HG03095 (cell line): ENCODE results near the gene CTXN2.

ENCODE experiments used
- ATAC-seq: cut with Tn5 transposase; IDR thresholded peaks from one replicate; pipeline ENCODE4 v1.9.1; 2021; ENCODE audit warnings: moderate library complexity; ENCODE audit not compliant: unreplicated experiment

The CTXN2 gene

DNA sequence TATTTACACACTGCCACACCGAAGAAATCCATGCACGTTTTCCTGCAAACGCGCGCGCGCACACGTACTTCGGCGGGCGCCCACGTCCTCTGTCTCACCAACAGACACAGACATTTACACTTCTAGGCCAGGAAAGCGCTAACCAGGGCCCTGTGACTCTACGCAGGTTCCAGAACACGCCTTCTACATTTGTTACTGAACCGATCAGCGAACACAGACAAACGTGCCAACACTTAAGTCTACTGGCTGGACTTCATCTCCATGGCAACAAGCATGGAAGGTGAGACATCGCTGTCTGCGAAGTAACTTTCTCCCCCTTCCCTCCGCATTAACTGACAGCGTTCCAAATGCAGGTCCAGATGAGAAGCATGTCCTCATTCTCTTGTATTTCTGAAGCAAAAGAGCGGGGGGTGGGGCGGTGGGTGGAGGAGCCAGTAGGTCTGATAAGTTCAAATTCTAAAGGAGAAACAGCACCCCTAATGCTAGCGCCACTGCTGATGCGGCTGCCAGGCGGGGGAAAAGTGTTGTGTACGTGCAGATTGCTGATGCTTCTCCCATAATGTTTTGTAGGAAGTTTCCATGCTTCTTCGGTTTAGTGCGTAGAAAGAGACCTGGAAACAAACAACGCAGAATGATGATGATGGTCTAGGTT is at the start of gene CTXN2:
Gene CTXN2 (plus strand): TSS at position 92 of the 652 bp plus-strand sequence. CDS start 9,636 bp downstream, outside the sequence.
- no peak for ATAC-seq

DNA sequence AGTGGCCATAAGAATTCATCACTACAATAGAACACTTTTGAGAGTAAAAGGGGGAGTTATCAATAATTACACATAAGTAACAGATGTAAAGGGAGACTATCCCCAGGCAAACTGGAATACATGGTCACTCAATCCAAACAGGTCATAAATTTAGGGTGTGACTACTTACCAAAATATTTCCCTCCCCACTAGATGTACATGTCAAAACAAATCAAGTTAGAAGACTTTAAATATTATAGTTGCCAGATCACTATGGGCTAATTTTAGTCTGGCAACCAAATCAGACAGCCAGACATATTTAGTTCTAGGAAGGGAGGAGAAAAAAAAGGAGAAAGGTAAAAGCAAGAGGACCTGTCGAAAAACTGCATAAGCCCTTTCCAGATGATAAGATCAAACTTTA is 47.6 kb upstream of the CTXN2 start:
- no peak for ATAC-seq

DNA sequence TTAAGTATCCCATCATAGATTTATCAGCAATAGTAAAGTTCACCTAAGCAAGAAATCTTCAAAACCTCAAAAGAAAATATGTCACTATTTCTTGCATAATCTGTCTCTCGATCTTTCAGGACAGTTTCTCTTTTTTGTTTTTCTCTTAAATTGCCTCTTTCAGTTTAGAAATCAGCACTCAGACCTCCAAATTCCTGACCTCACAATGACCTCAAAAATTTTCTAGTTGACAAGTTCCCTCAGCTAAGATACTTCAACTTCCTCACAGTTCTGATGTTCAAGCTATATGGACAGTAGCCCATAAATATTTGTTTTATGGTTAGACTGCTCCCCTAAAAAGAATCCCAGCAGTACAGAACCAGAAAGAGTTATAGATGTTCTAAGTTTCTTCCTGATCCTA is 46.6 kb upstream of the CTXN2 start:
- no peak for ATAC-seq

DNA sequence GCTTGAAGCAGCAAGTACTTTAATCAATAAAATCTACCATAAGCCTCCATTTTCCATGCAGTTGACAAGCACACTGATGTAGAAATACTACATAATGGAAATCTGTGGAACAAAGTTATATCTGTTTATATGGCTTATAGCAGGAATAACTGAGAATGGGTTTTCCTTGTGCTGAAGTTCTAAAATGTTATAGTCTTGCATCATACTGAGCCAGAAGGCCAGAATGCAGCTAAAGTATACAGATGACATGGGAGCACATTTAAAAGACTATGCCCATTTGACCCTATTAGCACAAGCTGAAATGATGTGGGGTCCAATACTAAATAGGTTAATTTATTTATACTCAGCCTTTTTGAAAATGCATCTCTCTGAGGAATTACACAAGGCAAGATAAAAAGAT is 45.5 kb upstream of the CTXN2 start:
- ATAC-seq, result no peak

DNA sequence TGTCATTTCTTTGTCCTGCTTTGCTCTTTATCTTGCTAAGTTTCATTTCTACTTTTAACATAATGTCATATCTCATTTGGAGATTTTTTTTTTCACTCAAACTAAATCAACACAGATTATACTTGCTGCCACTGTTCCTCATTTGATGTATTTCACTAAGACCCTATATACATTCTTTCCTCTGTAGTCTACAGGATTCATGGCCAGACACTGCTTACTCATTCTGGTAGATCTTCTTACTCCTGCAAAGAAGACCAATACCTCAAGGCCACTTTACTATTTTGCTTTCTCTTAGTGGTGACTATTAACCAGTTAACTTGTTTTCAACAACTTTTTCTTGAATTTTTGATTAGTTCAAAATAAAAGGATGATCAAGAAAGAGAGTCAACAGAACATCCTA is 44.1 kb upstream of the CTXN2 start:
- ATAC-seq, result no peak

DNA sequence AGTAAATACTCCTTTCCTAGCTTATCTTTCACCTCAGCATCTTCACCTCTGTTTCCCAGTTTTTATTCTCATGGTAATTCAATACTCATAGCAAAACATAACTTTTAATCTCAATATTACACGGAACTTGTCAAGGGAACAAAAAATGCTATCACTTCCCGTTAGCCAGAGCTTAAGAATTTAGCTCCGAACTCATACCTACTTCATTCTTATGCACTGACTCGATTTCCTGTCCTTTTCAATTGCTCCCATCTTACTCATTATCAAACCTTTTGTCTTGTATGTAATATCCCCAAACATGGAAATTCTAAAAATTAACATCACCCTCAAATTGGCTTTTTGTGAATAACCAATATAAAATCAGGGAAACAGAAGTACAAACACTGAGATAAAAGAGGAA is 41.6 kb upstream of the CTXN2 start:
- ATAC-seq, result no peak

DNA sequence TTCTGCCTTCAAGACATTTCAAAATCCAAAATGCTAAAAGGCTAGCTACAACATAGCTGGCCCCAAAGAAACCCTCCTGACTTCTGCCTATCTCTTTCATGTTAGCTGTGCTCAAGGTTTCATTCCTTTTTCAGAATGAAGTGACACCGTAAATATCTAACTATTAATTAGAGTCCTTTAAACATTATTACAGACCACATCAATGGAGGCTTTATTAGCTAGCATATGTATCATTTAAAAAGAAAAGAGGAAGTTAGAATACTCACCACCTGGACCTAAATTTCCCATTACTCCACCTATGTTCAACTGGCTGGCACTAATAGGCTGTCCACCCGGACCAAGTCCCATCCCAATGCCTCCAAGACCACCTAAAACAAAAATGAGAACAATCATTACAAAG is 37.9 kb upstream of the CTXN2 start:
- ATAC-seq, result no peak

DNA sequence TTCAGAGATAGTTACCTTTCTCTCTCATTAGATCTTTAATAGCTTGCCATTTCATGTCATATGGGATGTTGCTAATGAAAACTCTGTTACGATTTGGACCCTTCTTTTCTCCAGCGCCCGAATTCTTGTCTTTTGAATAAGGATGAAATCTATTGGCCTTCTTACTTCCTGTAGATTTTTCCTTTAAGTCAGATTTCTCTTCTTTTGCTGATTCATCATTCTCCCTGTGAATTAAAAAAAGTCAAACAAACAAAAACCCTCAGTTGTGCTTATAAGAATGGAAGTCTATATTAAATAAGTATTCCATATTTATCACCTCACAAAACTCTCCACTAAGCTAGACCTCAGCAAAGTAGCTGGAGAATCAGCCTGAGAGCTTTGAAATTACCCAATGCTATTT is 22.8 kb upstream of the CTXN2 start:
- no peak for ATAC-seq

DNA sequence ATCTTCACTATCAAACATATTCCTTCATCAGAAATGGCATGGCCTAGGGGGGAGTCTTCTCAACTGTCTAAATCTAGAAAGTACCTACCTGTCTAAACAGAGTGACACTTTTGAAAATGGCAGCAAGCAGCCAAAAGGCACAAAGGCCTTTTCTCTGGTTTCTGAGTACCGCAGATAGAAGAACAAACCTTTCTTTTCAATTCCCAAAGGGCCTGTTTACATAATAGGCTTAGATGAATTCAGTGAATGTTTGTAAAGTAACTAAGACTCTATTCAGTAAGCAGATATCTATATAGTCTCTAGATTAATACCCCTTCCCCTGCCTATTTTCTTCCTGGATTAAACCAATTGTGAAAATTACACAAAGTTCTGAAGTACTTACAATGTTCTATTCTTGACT is 20.5 kb upstream of the CTXN2 start:
- ATAC-seq, result no peak

DNA sequence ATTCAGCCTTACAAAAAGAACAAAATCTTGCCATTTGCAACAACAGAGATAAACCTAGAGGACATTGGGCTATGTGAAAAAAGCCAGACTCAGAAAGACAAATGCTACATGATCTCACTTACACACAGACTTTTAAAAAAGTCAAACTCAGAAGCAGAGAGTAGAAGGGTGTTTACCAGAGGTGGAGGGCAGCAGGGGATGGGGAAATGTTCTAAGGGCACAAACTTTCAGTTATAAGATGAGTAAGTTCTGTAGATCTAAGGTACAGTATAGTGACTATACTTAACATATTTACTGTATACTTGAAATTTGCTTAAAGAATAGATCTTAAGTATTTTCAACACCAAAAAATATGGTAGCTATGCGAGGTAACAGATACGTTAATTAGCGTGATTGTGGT is 16.3 kb upstream of the CTXN2 start:
- ATAC-seq, result no peak

DNA sequence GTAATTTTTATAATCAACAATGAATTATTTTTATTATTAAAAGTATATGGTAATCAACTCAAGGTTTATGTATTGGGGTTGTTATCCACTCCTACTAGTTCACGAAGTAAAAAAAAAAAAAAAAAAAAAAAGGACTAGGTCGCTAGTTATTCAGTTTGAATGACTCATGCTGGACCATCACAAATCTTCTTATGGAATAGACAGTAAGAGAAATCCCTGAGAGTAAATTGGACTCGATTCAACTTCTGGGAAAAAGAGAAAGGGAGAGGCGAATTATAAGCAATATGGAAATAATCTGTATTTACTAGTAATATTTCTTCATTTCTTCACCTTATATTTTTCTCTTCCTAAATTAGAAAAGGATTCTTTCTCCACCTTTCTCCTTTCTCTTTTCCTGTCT is 15.4 kb upstream of the CTXN2 start:
- ATAC-seq, result no peak

DNA sequence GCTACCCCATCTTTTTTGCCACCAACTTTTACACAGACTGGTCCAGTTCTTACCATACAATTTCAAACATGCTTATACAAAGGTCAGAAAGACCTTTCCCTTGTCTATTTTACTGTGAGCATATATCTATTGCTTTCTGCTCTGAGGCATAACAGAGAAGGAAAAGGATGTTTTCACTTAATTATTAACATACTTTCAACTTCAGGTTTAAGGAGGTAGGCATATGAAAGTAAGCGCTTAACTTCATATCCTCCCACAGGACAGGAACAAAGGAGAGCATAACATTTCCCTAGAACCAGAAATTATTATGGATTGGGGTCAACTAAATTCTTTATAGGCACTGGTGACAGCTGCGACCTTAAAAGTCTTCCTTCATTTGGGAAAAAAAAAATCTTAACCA is 14.5 kb upstream of the CTXN2 start:
- ATAC-seq, result no peak

DNA sequence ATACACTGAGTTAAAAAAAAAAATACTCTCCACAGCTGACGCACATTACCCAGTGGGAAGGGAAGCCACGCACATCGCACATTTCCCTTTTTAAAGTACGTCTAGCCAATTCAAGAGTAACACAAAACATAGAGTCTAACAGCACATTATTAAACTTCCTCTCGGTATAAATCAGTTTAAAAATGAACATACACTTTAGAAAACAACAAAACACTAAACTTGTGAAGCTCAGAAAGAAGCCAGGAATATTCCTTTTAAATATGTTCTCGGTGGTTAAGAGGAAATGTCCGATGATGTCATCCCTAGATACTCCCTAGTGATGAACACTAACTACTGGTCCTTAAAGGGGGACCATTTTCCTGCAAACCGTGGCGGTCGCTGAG is 14.1 kb upstream of the CTXN2 start:
- peak; percentile 66 for ATAC-seq

DNA sequence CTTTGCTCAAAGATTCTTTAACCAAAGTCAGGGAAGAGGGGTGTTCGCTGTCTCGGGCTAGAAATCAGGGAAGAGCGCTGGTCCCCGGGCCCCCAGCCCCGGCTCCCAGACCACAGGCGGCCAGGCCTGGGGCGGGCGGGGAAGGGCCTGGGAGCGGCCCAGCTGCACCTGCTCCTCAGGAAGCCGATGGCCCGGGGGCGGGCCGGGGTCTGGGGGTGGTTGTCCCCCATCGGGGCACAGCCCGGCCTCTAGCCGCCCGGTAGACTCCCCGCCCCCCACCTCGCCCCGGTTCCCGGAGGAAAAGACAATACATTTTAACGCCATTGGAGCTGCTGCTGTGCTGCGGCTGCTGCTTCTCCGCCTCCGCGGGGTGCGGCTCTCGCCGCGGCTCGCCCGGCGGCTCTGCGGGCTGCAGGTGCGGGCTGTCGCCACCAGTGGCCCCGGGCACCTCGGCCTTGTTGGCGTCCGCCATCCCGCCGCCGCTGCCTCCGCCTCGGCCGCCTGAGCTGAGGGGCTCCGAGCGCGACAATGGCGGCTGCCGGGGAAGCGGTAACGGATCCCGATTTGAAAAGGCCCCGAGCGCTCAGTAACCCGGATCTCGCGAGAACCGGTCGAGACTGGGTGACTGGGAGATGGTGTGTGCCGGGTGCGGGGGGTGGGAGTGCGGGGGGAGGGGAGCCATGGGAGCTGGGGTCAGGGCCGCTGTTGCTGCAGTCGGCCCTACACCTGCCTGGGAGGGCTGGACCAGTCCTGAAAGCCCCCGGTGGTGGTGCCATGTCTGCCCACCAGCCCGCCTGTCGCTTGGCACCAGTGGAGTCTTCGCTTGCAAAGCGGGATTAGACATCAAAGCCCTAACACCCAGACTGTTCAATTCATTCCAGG is 13.5 kb upstream of the CTXN2 start, which contains the start of gene MYEF2:
Gene MYEF2 (minus strand): TSS at position 530 of the 882 bp plus-strand sequence. CDS start 58 bp downstream, at position 472.
- peak; percentile 79 for ATAC-seq

DNA sequence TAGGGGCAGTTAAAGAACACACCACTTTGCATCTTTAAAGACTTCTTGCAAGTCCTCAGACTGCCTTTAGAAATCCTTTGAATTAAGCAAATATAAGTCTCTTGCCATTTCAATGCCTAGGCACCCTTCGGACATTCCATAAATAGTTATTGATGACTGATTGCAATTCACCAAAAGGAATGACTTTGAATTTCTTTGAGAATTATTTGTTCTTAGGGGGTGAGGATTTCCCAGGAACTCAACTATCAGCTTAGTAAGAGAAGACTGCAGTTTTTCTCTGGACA is 12.9 kb upstream of the CTXN2 start:
- no peak for ATAC-seq

DNA sequence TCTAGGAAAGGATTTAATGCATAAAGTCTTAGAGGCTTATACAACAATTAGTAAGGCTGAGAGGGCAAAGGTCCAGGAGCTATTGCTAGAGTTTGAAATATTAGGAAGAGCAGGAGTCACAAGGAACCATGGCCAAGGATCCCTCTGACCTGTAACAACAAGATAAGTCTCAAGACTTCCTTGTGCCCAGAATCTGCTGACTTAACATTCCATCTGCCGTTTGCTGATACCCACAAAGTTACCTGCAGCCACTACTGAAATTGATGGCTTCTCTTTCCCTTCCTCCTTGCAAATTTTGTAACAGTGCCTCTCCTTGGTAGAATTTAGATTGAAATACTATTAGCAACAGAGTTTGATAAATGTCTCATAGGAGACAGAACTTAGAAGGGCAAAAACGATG is 8.7 kb upstream of the CTXN2 start:
- no peak for ATAC-seq

DNA sequence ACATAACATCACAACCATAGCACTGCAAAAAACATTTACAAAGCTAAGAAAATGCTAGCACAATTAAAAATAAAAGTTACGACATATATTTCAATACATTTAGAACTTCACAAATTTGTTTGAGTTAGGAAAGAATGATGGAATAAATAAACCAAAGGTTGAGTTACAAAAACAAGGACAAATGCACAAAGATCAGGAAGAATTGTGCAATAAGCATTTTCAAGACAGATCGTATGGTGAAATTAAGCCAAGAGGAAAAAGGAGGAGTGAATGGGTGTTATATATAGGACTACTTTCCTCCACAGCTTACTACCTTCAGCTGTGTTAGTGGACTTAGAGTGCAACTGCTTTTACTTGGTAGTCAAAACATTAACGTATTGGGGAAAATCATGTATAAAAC is 5.9 kb upstream of the CTXN2 start:
- no peak for ATAC-seq

DNA sequence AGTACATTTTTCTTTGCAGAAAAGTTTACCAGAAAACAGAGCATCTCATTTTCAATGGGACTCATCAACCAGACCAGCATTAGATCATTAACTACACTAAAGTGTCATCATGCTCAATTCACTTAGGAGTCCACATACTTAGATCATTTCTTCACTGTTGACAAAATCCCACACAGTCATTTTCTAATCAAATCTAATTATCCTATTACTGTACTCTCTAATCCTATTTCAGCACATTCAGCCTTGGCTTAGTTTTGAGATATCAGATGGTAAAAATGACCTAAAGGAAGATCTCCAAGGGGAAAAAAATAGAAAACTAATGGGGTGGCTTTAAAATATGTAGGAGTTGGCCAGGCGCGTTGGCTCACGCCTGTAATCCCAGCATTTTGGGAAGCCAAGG is 5.2 kb upstream of the CTXN2 start:
- no peak for ATAC-seq

DNA sequence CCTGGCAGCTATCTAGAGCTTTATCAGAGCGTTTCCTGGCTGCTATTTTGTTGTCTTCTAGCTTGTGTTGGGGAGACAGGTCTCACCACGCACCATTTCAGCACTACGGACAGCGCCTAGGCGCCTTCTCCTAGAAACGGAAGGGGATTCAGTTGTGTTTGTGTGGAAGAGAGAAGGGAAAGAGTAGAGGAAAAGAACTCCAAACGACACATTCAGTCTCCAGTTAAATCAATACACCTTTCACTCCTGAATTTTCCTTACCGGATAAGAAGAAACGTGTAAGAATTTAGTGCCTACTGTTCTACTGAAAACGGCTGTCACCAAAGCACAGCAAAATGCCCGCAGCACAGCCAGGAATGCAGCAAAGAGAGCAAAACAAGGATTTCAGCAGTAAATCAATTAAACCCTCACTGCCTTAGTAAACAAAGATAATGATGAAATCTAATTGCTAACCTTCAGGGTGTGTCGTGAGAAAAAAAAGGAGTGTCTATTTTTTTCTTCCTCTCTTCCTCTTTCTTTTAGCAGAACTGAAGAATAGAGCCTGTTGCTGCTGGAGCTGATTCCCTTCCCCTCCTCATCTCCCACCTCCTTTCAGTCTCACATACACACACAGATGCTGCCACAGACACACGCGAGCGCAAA is 412 bp upstream of the CTXN2 start:
- no peak for ATAC-seq

DNA sequence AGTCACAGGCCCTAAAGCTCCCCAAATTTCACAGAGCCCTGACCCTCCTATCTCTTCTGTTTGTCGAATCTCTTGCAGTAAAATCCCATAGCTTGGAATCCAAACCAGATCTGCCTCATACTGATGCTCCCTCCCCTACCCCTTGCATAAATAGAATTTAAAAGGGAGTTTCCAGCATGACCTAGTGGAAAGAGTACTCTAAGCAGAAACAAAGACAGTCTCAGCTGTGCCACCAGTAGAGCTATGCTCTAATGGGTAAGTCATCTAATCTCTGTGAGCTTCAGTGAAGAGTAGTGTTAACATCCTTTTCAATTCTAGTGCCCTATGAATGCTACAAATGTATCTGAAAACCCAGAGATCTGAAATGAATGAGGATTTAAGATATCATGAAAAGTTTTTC is 10.6 kb downstream of the CTXN2 start:
- ATAC-seq, result no peak

DNA sequence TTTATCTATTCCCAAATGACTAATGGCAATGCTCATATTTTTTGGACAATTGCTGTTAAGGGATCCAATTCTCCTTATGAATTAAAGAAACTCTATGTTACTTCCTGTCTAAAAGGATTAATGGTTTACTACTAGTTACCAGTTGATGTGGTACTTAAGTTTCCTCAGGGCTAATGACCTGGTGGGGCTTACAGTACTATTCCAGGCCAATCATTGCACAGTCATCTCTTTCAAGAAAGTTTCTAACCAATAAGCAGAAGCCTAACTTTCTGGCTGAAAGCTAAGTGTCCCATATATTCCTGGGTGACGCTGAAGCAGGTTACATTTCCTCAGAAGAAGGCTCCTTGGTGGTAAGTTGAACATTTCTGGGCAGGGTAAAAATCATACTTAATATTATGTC is 14.5 kb downstream of the CTXN2 start, which contains the start of gene SLC12A1:
Gene SLC12A1 (plus strand): TSS at position 322 of the 400 bp plus-strand sequence. CDS start 1,418 bp downstream, outside the sequence.
- no peak for ATAC-seq

DNA sequence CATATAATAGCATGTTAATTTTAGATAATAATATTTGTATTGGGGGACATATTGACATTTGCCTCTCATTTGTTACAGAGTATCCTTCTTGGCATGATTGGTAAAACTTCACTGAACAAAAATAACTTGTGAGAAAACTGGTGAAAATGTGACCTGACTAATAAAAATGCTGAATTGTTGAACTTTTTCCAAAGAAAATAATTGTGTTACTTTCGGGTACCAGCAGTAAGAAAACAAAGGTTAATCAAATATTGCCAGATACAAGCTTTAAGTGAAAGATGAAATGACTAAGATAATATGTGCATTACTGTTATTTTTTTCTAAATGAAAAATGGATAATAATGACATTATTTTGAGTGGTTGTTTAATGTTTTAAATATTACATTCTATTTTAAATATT is 29.8 kb downstream of the CTXN2 start:
- no peak for ATAC-seq
